Measurements from ENCODE around the gene ERMARD. TPM values are rescaled to one million over a fixed set of nuclear protein-coding genes. Genes with fewer than 3 reads are reported as not detected.

The ERMARD gene
- total RNA-seq, 1 experiment from 2014 or later, result 17.7 TPM

DNA sequence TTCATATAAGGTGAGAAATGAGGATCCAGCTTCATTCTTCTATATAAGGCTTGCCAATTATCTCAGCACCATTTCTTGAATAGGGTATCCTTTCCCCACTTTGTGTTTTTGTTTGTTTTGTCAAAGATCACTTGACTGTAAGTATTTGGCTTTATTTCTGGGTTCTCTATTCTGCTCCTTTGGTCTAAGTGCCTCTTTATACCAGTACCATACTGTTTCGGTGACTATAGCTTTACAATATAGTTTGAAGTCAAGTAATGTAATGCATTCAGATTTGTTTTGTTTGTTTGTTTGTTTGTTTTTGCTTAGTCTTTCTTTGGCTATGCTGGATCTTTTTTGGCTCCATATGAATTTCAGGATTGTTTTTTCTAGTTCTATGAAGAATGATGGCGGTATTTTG, 64.6 kb downstream of the ERMARD start (continued):
- TF ChIP-seq ZNF671 (CRISPR knock-in tag; IDR thresholded peaks at IDR 0.05) (no peak), MLX (CRISPR knock-in tag; IDR thresholded peaks at IDR 0.05) (no peak), IRF2 (CRISPR knock-in tag; IDR thresholded peaks at IDR 0.05; ENCODE audit: borderline replicate concordance, low read depth) (no peak), ZNF416 (CRISPR knock-in tag; IDR thresholded peaks at IDR 0.05) (no peak), NR3C1 (CRISPR knock-in tag; conservative IDR thresholded peaks at IDR 0.05; ENCODE audit: low read depth) (no peak), NR1H2 (CRISPR knock-in tag; IDR thresholded peaks at IDR 0.05) (no peak)

GRCh38 chr6:169816975-169817374, 65.6 kb downstream of the ERMARD start:
- peaks cover 14% of the 10 kb centered on the region for H3K36me3 Mint-ChIP-seq
- H3K27me3 Mint-ChIP-seq (ENCODE audit: low read depth), result peaks cover 5% of the 10 kb centered on the region; the same call in 1 of the 2 replicates
- H3K27ac Mint-ChIP-seq, result no peak overlapping the region
- peaks cover 33% of the 10 kb centered on the region for H3K4me1 Mint-ChIP-seq
- ChIA-PET POLR2A (no interaction called here), CTCF (no interaction called here)
- DNase-seq (ENCODE audit: low spot score) (no peak), ATAC-seq (no peak)
- H3K4me3 Mint-ChIP-seq, result no peak overlapping the region
- TF ChIP-seq, protein P1, sequence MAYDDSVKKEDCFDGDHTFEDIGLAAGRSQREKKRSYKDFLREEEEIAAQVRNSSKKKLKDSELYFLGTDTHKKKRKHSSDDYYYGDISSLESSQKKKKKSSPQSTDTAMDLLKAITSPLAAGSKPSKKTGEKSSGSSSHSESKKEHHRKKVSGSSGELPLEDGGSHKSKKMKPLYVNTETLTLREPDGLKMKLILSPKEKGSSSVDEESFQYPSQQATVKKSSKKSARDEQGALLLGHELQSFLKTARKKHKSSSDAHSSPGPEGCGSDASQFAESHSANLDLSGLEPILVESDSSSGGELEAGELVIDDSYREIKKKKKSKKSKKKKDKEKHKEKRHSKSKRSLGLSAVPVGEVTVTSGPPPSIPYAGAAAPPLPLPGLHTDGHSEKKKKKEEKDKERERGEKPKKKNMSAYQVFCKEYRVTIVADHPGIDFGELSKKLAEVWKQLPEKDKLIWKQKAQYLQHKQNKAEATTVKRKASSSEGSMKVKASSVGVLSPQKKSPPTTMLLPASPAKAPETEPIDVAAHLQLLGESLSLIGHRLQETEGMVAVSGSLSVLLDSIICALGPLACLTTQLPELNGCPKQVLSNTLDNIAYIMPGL (CRISPR knock-in tag; IDR thresholded peaks at IDR 0.05), result no peak
- TF ChIP-seq MLX (CRISPR knock-in tag; IDR thresholded peaks at IDR 0.05), result no peak
- peaks cover 31% of the 10 kb centered on the region for H3K9me3 Mint-ChIP-seq

DNA sequence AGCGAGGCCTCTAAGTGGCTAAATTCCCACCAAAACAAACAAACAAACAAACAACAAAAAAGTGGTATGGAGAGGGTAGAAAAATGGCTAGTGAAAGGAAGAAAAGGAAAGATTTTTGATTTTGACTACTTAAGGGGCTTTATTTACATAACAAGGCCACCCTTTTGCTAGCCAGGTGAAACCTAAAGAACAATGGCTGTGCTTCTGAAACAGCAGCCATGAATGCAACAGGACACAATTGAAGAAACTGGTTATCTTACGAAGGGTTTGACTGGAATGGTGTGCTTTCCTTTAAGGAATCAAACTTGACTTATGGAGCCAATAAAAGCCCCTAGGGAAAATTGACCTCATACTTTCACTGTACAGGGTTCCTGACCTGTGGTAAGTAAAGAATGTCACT, 68.9 kb downstream of the ERMARD start:
- H3K9me3 Mint-ChIP-seq, result peaks cover 42% of the 10 kb centered on the region
- peak overlapping the region; percentile 89 for H3K27ac Mint-ChIP-seq
- ChIA-PET CTCF (interaction anchor here (0.8 to 2.0 kb wide), 2 partner anchors 11 to 30 kb away, joined by 5 to 14 read pairs; no protein-coding TSS in a partner anchor), POLR2A (no interaction called here)
- peaks cover 11% of the 10 kb centered on the region for H3K36me3 Mint-ChIP-seq
- no peak overlapping the region; the same call in 1 of the 2 replicates for H3K4me3 Mint-ChIP-seq
- DNase-seq (ENCODE audit: low spot score) (no peak), ATAC-seq (peak; percentile 57)
- peaks cover 12% of the 10 kb centered on the region for H3K27me3 Mint-ChIP-seq (ENCODE audit: low read depth)
- H3K4me1 Mint-ChIP-seq, result peaks cover 40% of the 10 kb centered on the region
- TF ChIP-seq RORB (CRISPR knock-in tag; IDR thresholded peaks at IDR 0.05) (no peak), NFE2L1 (CRISPR knock-in tag; IDR thresholded peaks at IDR 0.05) (no peak), JUN (CRISPR knock-in tag; IDR thresholded peaks at IDR 0.05) (no peak), SMAD3 (CRISPR knock-in tag; IDR thresholded peaks at IDR 0.05; ENCODE audit: borderline replicate concordance) (no peak), ZNF219 (CRISPR knock-in tag; IDR thresholded peaks at IDR 0.05; ENCODE audit: borderline replicate concordance) (no peak), ZNF671 (CRISPR knock-in tag; IDR thresholded peaks at IDR 0.05) (no peak), SMAD4 (CRISPR knock-in tag; IDR thresholded peaks at IDR 0.05) (no peak), MAX (CRISPR knock-in tag; IDR thresholded peaks at IDR 0.05) (no peak), NR1H2 (CRISPR knock-in tag; IDR thresholded peaks at IDR 0.05) (no peak), PRRX2 (CRISPR knock-in tag; IDR thresholded peaks at IDR 0.05) (no peak), ATF2 (CRISPR knock-in tag; IDR thresholded peaks at IDR 0.05; ENCODE audit: borderline replicate concordance, low read depth) (no peak), ZNF121 (CRISPR knock-in tag; IDR thresholded peaks at IDR 0.05) (no peak)
- TF ChIP-seq, protein P2, sequence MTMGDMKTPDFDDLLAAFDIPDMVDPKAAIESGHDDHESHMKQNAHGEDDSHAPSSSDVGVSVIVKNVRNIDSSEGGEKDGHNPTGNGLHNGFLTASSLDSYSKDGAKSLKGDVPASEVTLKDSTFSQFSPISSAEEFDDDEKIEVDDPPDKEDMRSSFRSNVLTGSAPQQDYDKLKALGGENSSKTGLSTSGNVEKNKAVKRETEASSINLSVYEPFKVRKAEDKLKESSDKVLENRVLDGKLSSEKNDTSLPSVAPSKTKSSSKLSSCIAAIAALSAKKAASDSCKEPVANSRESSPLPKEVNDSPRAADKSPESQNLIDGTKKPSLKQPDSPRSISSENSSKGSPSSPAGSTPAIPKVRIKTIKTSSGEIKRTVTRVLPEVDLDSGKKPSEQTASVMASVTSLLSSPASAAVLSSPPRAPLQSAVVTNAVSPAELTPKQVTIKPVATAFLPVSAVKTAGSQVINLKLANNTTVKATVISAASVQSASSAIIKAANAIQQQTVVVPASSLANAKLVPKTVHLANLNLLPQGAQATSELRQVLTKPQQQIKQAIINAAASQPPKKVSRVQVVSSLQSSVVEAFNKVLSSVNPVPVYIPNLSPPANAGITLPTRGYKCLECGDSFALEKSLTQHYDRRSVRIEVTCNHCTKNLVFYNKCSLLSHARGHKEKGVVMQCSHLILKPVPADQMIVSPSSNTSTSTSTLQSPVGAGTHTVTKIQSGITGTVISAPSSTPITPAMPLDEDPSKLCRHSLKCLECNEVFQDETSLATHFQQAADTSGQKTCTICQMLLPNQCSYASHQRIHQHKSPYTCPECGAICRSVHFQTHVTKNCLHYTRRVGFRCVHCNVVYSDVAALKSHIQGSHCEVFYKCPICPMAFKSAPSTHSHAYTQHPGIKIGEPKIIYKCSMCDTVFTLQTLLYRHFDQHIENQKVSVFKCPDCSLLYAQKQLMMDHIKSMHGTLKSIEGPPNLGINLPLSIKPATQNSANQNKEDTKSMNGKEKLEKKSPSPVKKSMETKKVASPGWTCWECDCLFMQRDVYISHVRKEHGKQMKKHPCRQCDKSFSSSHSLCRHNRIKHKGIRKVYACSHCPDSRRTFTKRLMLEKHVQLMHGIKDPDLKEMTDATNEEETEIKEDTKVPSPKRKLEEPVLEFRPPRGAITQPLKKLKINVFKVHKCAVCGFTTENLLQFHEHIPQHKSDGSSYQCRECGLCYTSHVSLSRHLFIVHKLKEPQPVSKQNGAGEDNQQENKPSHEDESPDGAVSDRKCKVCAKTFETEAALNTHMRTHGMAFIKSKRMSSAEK (CRISPR knock-in tag; IDR thresholded peaks at IDR 0.05; ENCODE audit: borderline replicate concordance), result no peak
- TF ChIP-seq, protein P3, sequence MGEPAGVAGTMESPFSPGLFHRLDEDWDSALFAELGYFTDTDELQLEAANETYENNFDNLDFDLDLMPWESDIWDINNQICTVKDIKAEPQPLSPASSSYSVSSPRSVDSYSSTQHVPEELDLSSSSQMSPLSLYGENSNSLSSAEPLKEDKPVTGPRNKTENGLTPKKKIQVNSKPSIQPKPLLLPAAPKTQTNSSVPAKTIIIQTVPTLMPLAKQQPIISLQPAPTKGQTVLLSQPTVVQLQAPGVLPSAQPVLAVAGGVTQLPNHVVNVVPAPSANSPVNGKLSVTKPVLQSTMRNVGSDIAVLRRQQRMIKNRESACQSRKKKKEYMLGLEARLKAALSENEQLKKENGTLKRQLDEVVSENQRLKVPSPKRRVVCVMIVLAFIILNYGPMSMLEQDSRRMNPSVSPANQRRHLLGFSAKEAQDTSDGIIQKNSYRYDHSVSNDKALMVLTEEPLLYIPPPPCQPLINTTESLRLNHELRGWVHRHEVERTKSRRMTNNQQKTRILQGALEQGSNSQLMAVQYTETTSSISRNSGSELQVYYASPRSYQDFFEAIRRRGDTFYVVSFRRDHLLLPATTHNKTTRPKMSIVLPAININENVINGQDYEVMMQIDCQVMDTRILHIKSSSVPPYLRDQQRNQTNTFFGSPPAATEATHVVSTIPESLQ (CRISPR knock-in tag; IDR thresholded peaks at IDR 0.05), result no peak
- TF ChIP-seq, protein P4, sequence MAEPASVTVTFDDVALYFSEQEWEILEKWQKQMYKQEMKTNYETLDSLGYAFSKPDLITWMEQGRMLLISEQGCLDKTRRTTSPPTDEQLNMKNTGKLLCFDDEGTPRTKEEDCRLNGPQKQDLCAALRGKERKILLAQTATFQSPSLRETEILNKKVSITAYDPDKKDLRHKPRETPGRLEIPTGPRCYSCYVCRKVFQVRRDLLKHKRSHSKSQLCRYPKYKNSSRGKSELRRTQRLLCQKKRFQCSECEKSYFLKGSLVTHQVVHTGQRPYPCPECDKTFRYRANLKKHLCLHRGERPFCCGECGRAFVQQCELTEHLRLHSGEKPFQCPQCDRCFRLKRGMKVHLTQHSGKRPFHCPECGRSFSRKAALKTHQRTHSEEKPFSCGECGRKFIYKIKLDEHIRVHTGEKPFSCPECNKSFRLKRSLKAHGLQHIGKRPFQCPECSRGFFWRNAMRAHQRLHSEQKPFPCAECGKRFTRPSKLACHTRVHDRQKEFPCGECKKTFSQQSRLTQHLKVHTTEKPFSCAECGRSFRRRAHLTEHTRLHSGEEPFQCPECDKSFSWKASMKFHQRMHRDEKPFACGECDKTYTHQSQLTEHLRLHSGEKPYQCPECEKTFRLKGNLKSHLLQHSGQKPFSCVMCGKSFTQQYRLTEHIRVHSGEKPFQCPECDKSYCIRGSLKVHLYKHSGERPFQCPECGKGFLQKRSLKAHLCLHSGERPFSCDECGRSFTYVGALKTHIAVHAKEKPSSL (CRISPR knock-in tag; conservative IDR thresholded peaks at IDR 0.05), result no peak

All from WTC11 (cell line).